Small intestine (tissue), 7 donors: ENCODE data around the gene POLA1. TPM values are rescaled to one million over a fixed set of nuclear protein-coding genes. Genes with fewer than 3 reads are reported as not detected.

Source experiments
- DNase-seq, 2 donors: peaks; one replicate each; pipeline versions ENCODE4 v3.0.0 to v3.0.0-alpha.2; 2013
- FAIRE-seq: peaks from 2 replicates; lab custom pipeline; 2012; peaks lifted over from hg19 to GRCh38; lab: Jason Lieb, UNC
- H3K27ac ChIP-seq, 3 donors: one replicate each; pipeline ENCODE4 v1.5.1; 2013; ENCODE audit warnings: low read length in 2 of 3, mild to moderate bottlenecking in 2 of 3, control low read depth in 1 of 3, inconsistent platforms in 1 of 3, low read depth in 1 of 3, moderate library complexity in 1 of 3
- H3K27me3 ChIP-seq, 3 donors: one replicate each; pipeline ENCODE4 v1.6.1; 2013; ENCODE audit warnings: low read length in 3 of 3, inconsistent platforms in 1 of 3; ENCODE audit not compliant: control insufficient read depth in 3 of 3, insufficient read depth in 3 of 3
- H3K36me3 ChIP-seq, 3 donors: one replicate each; pipeline ENCODE4 v1.6.1; 2013; ENCODE audit warnings: low read length in 3 of 3, inconsistent platforms in 1 of 3, low read depth in 1 of 3, mild to moderate bottlenecking in 1 of 3, moderate library complexity in 1 of 3; ENCODE audit not compliant: control insufficient read depth in 3 of 3, insufficient read depth in 2 of 3
- H3K4me1 ChIP-seq, 3 donors: one replicate each; pipeline ENCODE4 v1.6.1; 2013; ENCODE audit warnings: low read length in 2 of 3, inconsistent platforms in 1 of 3, low read depth in 1 of 3, mild to moderate bottlenecking in 1 of 3, moderate library complexity in 1 of 3; ENCODE audit not compliant: control insufficient read depth in 3 of 3, insufficient read depth in 2 of 3
- H3K4me3 ChIP-seq, 3 donors: one replicate each; pipeline ENCODE4 v1.5.1; 2013; ENCODE audit warnings: low read length in 3 of 3, control low read depth in 1 of 3, inconsistent platforms in 1 of 3, low read depth in 1 of 3, mild to moderate bottlenecking in 1 of 3, moderate library complexity in 1 of 3
- H3K9me3 ChIP-seq, 2 donors: one replicate each; pipeline ENCODE4 v1.6.1; 2013; ENCODE audit warnings: low read depth in 1 of 2, low read length in 1 of 2; ENCODE audit not compliant: control insufficient read depth in 2 of 2, insufficient read depth in 1 of 2
- WGBS, 3 donors: extraction: QIAGEN DNeasy Blood & Tissue Kit; methylation state at CpG; one replicate each; pipeline ENCODE4 v1.1.7; 2013; 5-methylcytosine and 5-hydroxymethylcytosine counted together
- polyA plus RNA-seq, 4 donors: library from polyadenylated mRNA; stranded (reverse) in 3 of 4; unstranded in 1 of 4; fragments of 200-250 nt in 3 of 4; fragments of 120-200 nt in 1 of 4; gene quantifications; one replicate each; pipeline versions ENCODE4 v1.2.1 to v1.2.3, GENCODE V29; 2013
- donor health status: healthy with polysubstance abuse.
- donor health status: control.
- donor health status: control.
- donor health status: Bipolar disorder and iron deficiency.
- donor health status: healthy.

POLA1 gene
- polyA plus RNA-seq, 4 donors = 2.2 to 10.8 (median 4.7) TPM

GRCh38 chrX:24673424-24673823, 20.3 kb upstream of the POLA1 start:
- H3K4me1 ChIP-seq = no peaks in the 10 kb centered on the region
- FAIRE-seq (no peak), DNase-seq (no peak)
- H3K36me3 ChIP-seq = no peaks in the 10 kb centered on the region
- H3K27me3 ChIP-seq = no peaks in the 10 kb centered on the region
- H3K9me3 ChIP-seq = no peaks in the 10 kb centered on the region
- H3K4me3 ChIP-seq = no peak overlapping the region
- WGBS, 3 donors = 56 to 75% (median 57%) methylated on average over 2 of the region's 2 CpGs
- peak overlapping the region in 1 of 3 donors; percentile 48 for H3K27ac ChIP-seq

GRCh38 chrX:24676403-24677024, 17.2 kb upstream of the POLA1 start:
- WGBS, 3 donors = 23 to 38% (median 35%) methylated on average over 5 of the region's 5 CpGs
- Histone ChIP-seq H3K4me3 (no peak overlapping the region), H3K36me3 (no peaks in the 10 kb centered on the region), H3K27ac (no peak overlapping the region), H3K27me3 (no peaks in the 10 kb centered on the region), H3K9me3 (no peaks in the 10 kb centered on the region), H3K4me1 (no peaks in the 10 kb centered on the region)
- FAIRE-seq (peak; percentile 23), DNase-seq (no peak)

- DNase-seq = no peak
- Histone ChIP-seq H3K36me3 (no peaks in the 10 kb centered on the region), H3K27ac (no peak overlapping the region), H3K4me1 (no peaks in the 10 kb centered on the region), H3K9me3 (no peaks in the 10 kb centered on the region), H3K4me3 (no peak overlapping the region), H3K27me3 (no peaks in the 10 kb centered on the region)
- FAIRE-seq = no peak
- 68 to 79% (median 78%) methylated on average over 7 of the region's 7 CpGs for WGBS, 3 donors
These were observed 10.8 kb upstream of the POLA1 start for GRCh38 chrX:24682739-24683432.

GRCh38 chrX:24684048-24684447, 9.7 kb upstream of the POLA1 start:
- FAIRE-seq (no peak), DNase-seq (no peak)
- H3K4me1 ChIP-seq = no peaks in the 10 kb centered on the region
- H3K36me3 ChIP-seq = no peaks in the 10 kb centered on the region
- no peak overlapping the region for H3K4me3 ChIP-seq
- H3K27me3 ChIP-seq = no peaks in the 10 kb centered on the region
- H3K9me3 ChIP-seq = no peaks in the 10 kb centered on the region
- no peak overlapping the region for H3K27ac ChIP-seq
- 77 to 91% (median 83%) methylated on average over 2 of the region's 2 CpGs for WGBS, 3 donors

GRCh38 chrX:24692305-24692704, 1.4 kb upstream of the POLA1 start:
- Histone ChIP-seq H3K4me3 (no peak overlapping the region), H3K4me1 (no peaks in the 10 kb centered on the region), H3K27ac (no peak overlapping the region), H3K9me3 (no peaks in the 10 kb centered on the region), H3K36me3 (no peaks in the 10 kb centered on the region), H3K27me3 (no peaks in the 10 kb centered on the region)
- WGBS, 3 donors = 75 to 81% (median 78%) methylated on average over 4 of the region's 4 CpGs
- FAIRE-seq = no peak
- no peak for DNase-seq

GRCh38 chrX:24694825-24695224, 1.1 kb downstream of the POLA1 start:
- H3K4me1 ChIP-seq = no peaks in the 10 kb centered on the region
- no peaks in the 10 kb centered on the region for H3K27me3 ChIP-seq
- FAIRE-seq (no peak), DNase-seq (peak in 1 of 2 donors; percentile 3)
- no peak overlapping the region for H3K27ac ChIP-seq
- 22 to 42% (median 23%) methylated on average over 6 of the region's 6 CpGs for WGBS, 3 donors
- peak overlapping the region in 1 of 3 donors; percentile 79 for H3K4me3 ChIP-seq
- no peaks in the 10 kb centered on the region for H3K9me3 ChIP-seq
- no peaks in the 10 kb centered on the region for H3K36me3 ChIP-seq

- no peak overlapping the region for H3K27ac ChIP-seq
- H3K9me3 ChIP-seq = no peaks in the 10 kb centered on the region
- FAIRE-seq = no peak
- H3K36me3 ChIP-seq = no peaks in the 10 kb centered on the region
- H3K4me1 ChIP-seq = no peaks in the 10 kb centered on the region
- WGBS, 3 donors = 71 to 80% (median 71%) methylated on average over 6 of the region's 6 CpGs
- H3K27me3 ChIP-seq = no peaks in the 10 kb centered on the region
- H3K4me3 ChIP-seq = no peak overlapping the region
- DNase-seq = no peak
These were observed 2.6 kb downstream of the POLA1 start for GRCh38 chrX:24696294-24696693.

- H3K27me3 ChIP-seq = no peaks in the 10 kb centered on the region
- H3K9me3 ChIP-seq = no peaks in the 10 kb centered on the region
- no peak overlapping the region for H3K4me3 ChIP-seq
- FAIRE-seq = no peak
- DNase-seq = no peak
- WGBS, 3 donors = 80 to 82% (median 82%) methylated on average over 3 of the region's 3 CpGs
- H3K36me3 ChIP-seq = peaks cover 0 to 3% (median 2%) of the 10 kb centered on the region in 3 donors
- H3K4me1 ChIP-seq = no peaks in the 10 kb centered on the region
- no peak overlapping the region for H3K27ac ChIP-seq
These were observed 8.9 kb downstream of the POLA1 start for GRCh38 chrX:24702362-24703184.
